GM23248 (cell line): ENCODE measurements around the gene ZSWIM5.

ENCODE experiments used
- EZH2 ChIP-seq: fragments of 200-600 bp; sonication (generic); IDR thresholded peaks from 2 replicates; pipeline ENCODE4 v1.6.1; 2018; ENCODE audit warnings: antibody characterized with exemption, mild to moderate bottlenecking; ENCODE audit not compliant: insufficient read depth, poor library complexity, severe bottlenecking
- EZH2phosphoT487 ChIP-seq: fragments of 200-600 bp; sonication (generic); IDR thresholded peaks from 2 replicates; pipeline ENCODE4 v1.6.1; 2018; ENCODE audit warnings: antibody characterized with exemption, moderate library complexity, mild to moderate bottlenecking, low read depth; ENCODE audit not compliant: insufficient read depth

- no peak for TF ChIP-seq EZH2
- TF ChIP-seq EZH2phosphoT487, result no peak
Measured at GRCh38 chr1:45018599-45019230, 187.7 kb downstream of the ZSWIM5 start.
